Activated CD4-positive, alpha-beta memory T cell treated with anti-CD3 and anti-CD28 coated beads, Interleukin-2, amount 10 ng/mL, durations not matched to agents 7 days and 5 days (primary cell): ENCODE data around the gene UGT2A2. TPM values are rescaled to one million over a fixed set of nuclear protein-coding genes. Genes with fewer than 3 reads are reported as not detected.
"Not testable (repeated sequence)": the region's sequence is repeated elsewhere in the genome, so short reads cannot be mapped to it uniquely, and the experiment has no call there.

Experiments
- CTCF ChIA-PET: fragments of 350-600 bp; sonication (Branson Sonifier 250); formaldehyde crosslinking; loops from one replicate; lab custom pipeline; 2021; ENCODE audit warnings: antibody characterized with exemption, inconsistent platforms; lab: Charles Lee
- POLR2A ChIA-PET: fragments of 350-600 bp; sonication (Branson Sonifier 250); formaldehyde crosslinking; loops from one replicate; lab custom pipeline; 2021; ENCODE audit warnings: antibody characterized with exemption; lab: Charles Lee
- DNase-seq: peaks from one replicate; pipeline ENCODE4 v3.0.0-alpha.2; 2020
- H3K27ac Mint-ChIP-seq: one replicate; pipeline ENCODE4 v1.8.0; 2021; ENCODE audit warnings: mild to moderate bottlenecking, mixed read lengths
- H3K27me3 Mint-ChIP-seq: one replicate; pipeline ENCODE4 v1.8.0; 2021; ENCODE audit warnings: mixed read lengths
- H3K36me3 Mint-ChIP-seq: one replicate; pipeline ENCODE4 v1.8.0; 2021; ENCODE audit warnings: low read depth, mixed read lengths
- H3K4me1 Mint-ChIP-seq: one replicate; pipeline ENCODE4 v1.8.0; 2021; ENCODE audit warnings: mixed read lengths
- H3K4me3 Mint-ChIP-seq: one replicate; pipeline ENCODE4 v1.8.0; 2021; ENCODE audit warnings: mild to moderate bottlenecking, mixed read lengths
- H3K9me3 Mint-ChIP-seq: one replicate; pipeline ENCODE4 v1.8.0; 2021; ENCODE audit warnings: mixed read lengths
- total RNA-seq, 2 experiments: library from RNA; stranded (reverse); gene quantifications; one replicate each; pipeline ENCODE4 v1.2.3, GENCODE V29; 2021

UGT2A2 gene
- not detected for total RNA-seq

- Mint-ChIP-seq H3K9me3 (no peaks in the 10 kb centered on the region), H3K4me1 (no peaks in the 10 kb centered on the region), H3K27ac (no peak within 1 kb of the TSS), H3K36me3 (no peaks in the 10 kb centered on the region), H3K4me3 (no peak within 1 kb of the TSS), H3K27me3 (no peaks in the 10 kb centered on the region)
- ChIA-PET POLR2A (no interaction called here), CTCF (no interaction called here)
- DNase-seq: no peak
Measured at GRCh38 chr4:69639542-69639941, at the start of gene UGT2A2. UGT2A2 (minus strand) TSS chr4:69639642; CDS start chr4:69639640, 2 bp downstream.

GRCh38 chr4:69684804-69685203, 45.4 kb upstream of the UGT2A2 start:
- H3K4me3 Mint-ChIP-seq: no peak overlapping the region
- H3K27ac Mint-ChIP-seq: no peak overlapping the region
- no peaks in the 10 kb centered on the region for H3K36me3 Mint-ChIP-seq
- ChIA-PET POLR2A (no interaction called here), CTCF (no interaction called here)
- DNase-seq: no peak
- no peaks in the 10 kb centered on the region for H3K27me3 Mint-ChIP-seq
- H3K9me3 Mint-ChIP-seq: no peaks in the 10 kb centered on the region
- H3K4me1 Mint-ChIP-seq: no peaks in the 10 kb centered on the region

GRCh38 chr4:69668680-69669079, 29.2 kb upstream of the UGT2A2 start:
- no peak overlapping the region for H3K27ac Mint-ChIP-seq
- POLR2A ChIA-PET: no interaction called here
- no peaks in the 10 kb centered on the region for H3K27me3 Mint-ChIP-seq
- H3K9me3 Mint-ChIP-seq: no peaks in the 10 kb centered on the region
- CTCF ChIA-PET: no interaction called here
- no peak for DNase-seq
- H3K4me3 Mint-ChIP-seq: no peak overlapping the region
- no peaks in the 10 kb centered on the region for H3K36me3 Mint-ChIP-seq
- no peaks in the 10 kb centered on the region for H3K4me1 Mint-ChIP-seq

- DNase-seq, CTCF ChIA-PET: not testable (repeated sequence)
Measured at GRCh38 chr4:69664009-69664408, 24.6 kb upstream of the UGT2A2 start.

GRCh38 chr4:69661130-69661803, 21.8 kb upstream of the UGT2A2 start:
- POLR2A ChIA-PET, H3K36me3 Mint-ChIP-seq, H3K27me3 Mint-ChIP-seq, H3K4me1 Mint-ChIP-seq, H3K4me3 Mint-ChIP-seq, DNase-seq, H3K27ac Mint-ChIP-seq, CTCF ChIA-PET: not testable (repeated sequence)
- peaks cover 12% of the 10 kb centered on the region for H3K9me3 Mint-ChIP-seq

More at GRCh38 chr4:69664009-69664408, 24.6 kb upstream of the UGT2A2 start:
- H3K36me3 Mint-ChIP-seq, POLR2A ChIA-PET, H3K4me3 Mint-ChIP-seq, H3K27ac Mint-ChIP-seq, H3K4me1 Mint-ChIP-seq, H3K27me3 Mint-ChIP-seq: not testable (repeated sequence)
- H3K9me3 Mint-ChIP-seq: peaks cover 11% of the 10 kb centered on the region

- Mint-ChIP-seq H3K9me3 (peaks cover 7% of the 10 kb centered on the region), H3K36me3 (no peaks in the 10 kb centered on the region), H3K4me3 (no peak overlapping the region), H3K27me3 (no peaks in the 10 kb centered on the region), H3K27ac (no peak overlapping the region), H3K4me1 (peaks cover 2% of the 10 kb centered on the region)
- DNase-seq: no peak
- ChIA-PET POLR2A (no interaction called here), CTCF (no interaction called here)
Measured at GRCh38 chr4:69658133-69658532, 18.7 kb upstream of the UGT2A2 start.

- CTCF ChIA-PET: no interaction called here
- H3K9me3 Mint-ChIP-seq: peaks cover 4% of the 10 kb centered on the region
- peaks cover 2% of the 10 kb centered on the region for H3K4me1 Mint-ChIP-seq
- POLR2A ChIA-PET: no interaction called here
- H3K4me3 Mint-ChIP-seq: no peak overlapping the region
- H3K36me3 Mint-ChIP-seq: no peaks in the 10 kb centered on the region
- no peak overlapping the region for H3K27ac Mint-ChIP-seq
- no peaks in the 10 kb centered on the region for H3K27me3 Mint-ChIP-seq
- no peak for DNase-seq
Measured at GRCh38 chr4:69656653-69657158, 17.3 kb upstream of the UGT2A2 start.

- H3K9me3 Mint-ChIP-seq: no peaks in the 10 kb centered on the region
- POLR2A ChIA-PET: no interaction called here
- H3K27me3 Mint-ChIP-seq: no peaks in the 10 kb centered on the region
- H3K4me1 Mint-ChIP-seq: no peaks in the 10 kb centered on the region
- no peaks in the 10 kb centered on the region for H3K36me3 Mint-ChIP-seq
- DNase-seq: no peak
- H3K4me3 Mint-ChIP-seq: no peak within 1 kb of the TSS
- no peak within 1 kb of the TSS for H3K27ac Mint-ChIP-seq
- CTCF ChIA-PET: no interaction called here
Measured at GRCh38 chr4:69653147-69653546, 13.7 kb upstream of the UGT2A2 start, which contains the start of gene UGT2A1. UGT2A1 (minus strand) TSS chr4:69653247; CDS start chr4:69647644, 5,603 bp downstream.

- no peaks in the 10 kb centered on the region for H3K27me3 Mint-ChIP-seq
- no peak overlapping the region for H3K4me3 Mint-ChIP-seq
- H3K36me3 Mint-ChIP-seq: no peaks in the 10 kb centered on the region
- H3K9me3 Mint-ChIP-seq: no peaks in the 10 kb centered on the region
- H3K27ac Mint-ChIP-seq: no peak overlapping the region
- no peaks in the 10 kb centered on the region for H3K4me1 Mint-ChIP-seq
- DNase-seq: no peak
- ChIA-PET CTCF (no interaction called here), POLR2A (no interaction called here)
Measured at GRCh38 chr4:69650872-69651271, 11.4 kb upstream of the UGT2A2 start.

GRCh38 chr4:69649629-69650028, 10.2 kb upstream of the UGT2A2 start:
- ChIA-PET POLR2A (no interaction called here), CTCF (no interaction called here)
- no peaks in the 10 kb centered on the region for H3K36me3 Mint-ChIP-seq
- H3K27ac Mint-ChIP-seq: no peak overlapping the region
- no peaks in the 10 kb centered on the region for H3K4me1 Mint-ChIP-seq
- no peaks in the 10 kb centered on the region for H3K27me3 Mint-ChIP-seq
- no peak overlapping the region for H3K4me3 Mint-ChIP-seq
- no peak for DNase-seq
- H3K9me3 Mint-ChIP-seq: no peaks in the 10 kb centered on the region

- Mint-ChIP-seq H3K9me3 (no peaks in the 10 kb centered on the region), H3K4me1 (no peaks in the 10 kb centered on the region), H3K4me3 (no peak overlapping the region), H3K27me3 (no peaks in the 10 kb centered on the region), H3K36me3 (no peaks in the 10 kb centered on the region), H3K27ac (no peak overlapping the region)
- POLR2A ChIA-PET: no interaction called here
- CTCF ChIA-PET: no interaction called here
- DNase-seq: no peak
Measured at GRCh38 chr4:69649207-69649606, 9.8 kb upstream of the UGT2A2 start.

GRCh38 chr4:69642961-69643360, 3.5 kb upstream of the UGT2A2 start:
- Mint-ChIP-seq H3K27ac (no peak overlapping the region), H3K4me3 (no peak overlapping the region), H3K4me1 (no peaks in the 10 kb centered on the region), H3K36me3 (no peaks in the 10 kb centered on the region), H3K27me3 (no peaks in the 10 kb centered on the region), H3K9me3 (no peaks in the 10 kb centered on the region)
- CTCF ChIA-PET: no interaction called here
- no peak for DNase-seq
- POLR2A ChIA-PET: no interaction called here

- Mint-ChIP-seq H3K4me1 (no peaks in the 10 kb centered on the region), H3K27ac (no peak overlapping the region), H3K27me3 (no peaks in the 10 kb centered on the region), H3K4me3 (no peak overlapping the region), H3K9me3 (no peaks in the 10 kb centered on the region), H3K36me3 (no peaks in the 10 kb centered on the region)
- ChIA-PET CTCF (no interaction called here), POLR2A (no interaction called here)
- no peak for DNase-seq
Measured at GRCh38 chr4:69640289-69640688, 847 bp upstream of the UGT2A2 start.

- POLR2A ChIA-PET: no interaction called here
- H3K9me3 Mint-ChIP-seq: no peaks in the 10 kb centered on the region
- H3K27me3 Mint-ChIP-seq: no peaks in the 10 kb centered on the region
- no peak overlapping the region for H3K4me3 Mint-ChIP-seq
- CTCF ChIA-PET: no interaction called here
- H3K27ac Mint-ChIP-seq: no peak overlapping the region
- H3K4me1 Mint-ChIP-seq: no peaks in the 10 kb centered on the region
- no peak for DNase-seq
- H3K36me3 Mint-ChIP-seq: no peaks in the 10 kb centered on the region
Measured at GRCh38 chr4:69617083-69617694, 22.3 kb downstream of the UGT2A2 start.
